MCF 10A (cell line): ENCODE measurements around the gene ETNPPL. TPM values are rescaled to one million over a fixed set of nuclear protein-coding genes. Genes with fewer than 3 reads are reported as not detected.

Experiments
- BruUV-seq: library from RNA; stranded (reverse); fragments of 400-500 nt; replicated peaks from 2 replicates; lab custom pipeline; 2021; lab: Mats Ljungman, UMichigan
- CTCF ChIA-PET: fragments of 300-600 bp; sonication (Branson Sonifier 250); formaldehyde crosslinking; extraction: SDS; loops from one replicate; lab custom pipeline; 2021; ENCODE audit warnings: antibody characterized with exemption, inconsistent platforms; lab: Yijun Ruan, JAX
- POLR2A ChIA-PET: fragments of 300-600, 350-650 bp; sonication (Branson Sonifier 250); formaldehyde crosslinking; extraction: SDS; loops from one replicate; lab custom pipeline; 2020; ENCODE audit warnings: antibody characterized with exemption, inconsistent platforms; lab: Yijun Ruan, JAX
- DNase-seq: peaks from one replicate; pipeline ENCODE4 v3.0.0-alpha.2; 2018; ENCODE audit not compliant: unreplicated experiment
- H3K27ac Mint-ChIP-seq: one replicate; pipeline ENCODE4 v1.8.0; 2022; ENCODE audit warnings: mild to moderate bottlenecking, low read depth, mixed read lengths; ENCODE audit not compliant: unreplicated experiment
- H3K27me3 Mint-ChIP-seq: one replicate; pipeline ENCODE4 v1.8.0; 2022; ENCODE audit warnings: mixed read lengths; ENCODE audit not compliant: insufficient read depth, unreplicated experiment
- H3K36me3 Mint-ChIP-seq: one replicate; pipeline ENCODE4 v1.8.0; 2022; ENCODE audit warnings: mild to moderate bottlenecking, moderate library complexity, mixed read lengths; ENCODE audit not compliant: insufficient read depth, unreplicated experiment
- H3K4me1 Mint-ChIP-seq: one replicate; pipeline ENCODE4 v1.8.0; 2022; ENCODE audit warnings: mixed read lengths; ENCODE audit not compliant: insufficient read depth, unreplicated experiment
- H3K4me3 Mint-ChIP-seq: one replicate; pipeline ENCODE4 v1.8.0; 2022; ENCODE audit warnings: mild to moderate bottlenecking, moderate library complexity, mixed read lengths; ENCODE audit not compliant: unreplicated experiment
- H3K9me3 Mint-ChIP-seq: one replicate; pipeline ENCODE4 v1.8.0; 2022; ENCODE audit warnings: mixed read lengths; ENCODE audit not compliant: unreplicated experiment
- intact Hi-C: fragments of 100-400 bp; cut with micrococcal nuclease; formaldehyde crosslinking; loops from 2 replicates; pipeline ENCODE4 v1.14.1; 2022
- total RNA-seq: library from RNA; stranded (reverse); gene quantifications from 2 replicates; pipeline ENCODE4 v1.2.3, GENCODE V29; 2022
- TF ChIP-seq, protein P1 (sequence below): fragments of 200-600 bp; IDR thresholded peaks from one replicate; pipeline ENCODE4 v1.8.0; 2022; ENCODE audit warnings: antibody characterized with exemption, mild to moderate bottlenecking; ENCODE audit not compliant: unreplicated experiment

Gene ETNPPL
- total RNA-seq, 1 experiment from 2014 or later: not detected

DNA sequence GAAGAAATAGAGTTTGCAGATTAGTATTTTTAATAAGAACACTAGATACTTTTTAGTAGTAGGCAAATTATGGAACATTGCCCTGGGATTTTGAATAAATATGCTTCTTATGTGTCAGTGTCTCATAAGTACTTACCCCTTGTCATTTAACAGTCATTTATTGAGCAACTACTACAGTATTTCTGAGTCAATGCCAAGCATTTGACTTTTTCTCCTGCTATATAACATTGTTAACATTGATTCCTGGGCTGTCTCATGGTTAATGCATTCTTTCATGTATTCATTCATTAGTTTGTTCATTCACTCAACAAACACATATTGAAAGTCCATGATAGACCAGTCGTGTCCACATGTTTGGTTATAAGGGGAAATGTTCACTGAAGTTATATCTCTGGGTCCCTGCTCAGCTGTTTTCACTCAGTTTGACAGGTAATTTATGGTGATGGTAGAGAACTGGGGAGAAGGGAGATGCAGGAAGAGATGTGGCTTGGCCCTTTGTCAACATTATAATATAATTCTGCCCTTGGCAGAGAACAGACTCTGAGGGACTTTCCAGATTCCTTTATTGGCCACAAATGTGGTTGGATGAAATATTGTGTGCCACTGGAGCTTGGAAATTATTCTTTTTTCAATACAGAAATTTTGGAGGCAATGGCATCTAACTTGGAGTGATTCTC is 62.6 kb downstream of the ETNPPL start:
- no TSS peak for BruUV-seq
- POLR2A ChIA-PET: no interaction called here
- Mint-ChIP-seq H3K27ac (no peak overlapping the region), H3K9me3 (no peaks in the 10 kb centered on the region), H3K27me3 (no peaks in the 10 kb centered on the region), H3K36me3 (no peaks in the 10 kb centered on the region), H3K4me3 (no peak overlapping the region), H3K4me1 (no peaks in the 10 kb centered on the region)
- CTCF ChIA-PET: interaction anchor here (0.6 to 1.1 kb wide), 2 partner anchors 506 to 704 kb away, joined by 3 to 5 read pairs; no protein-coding TSS in a partner anchor
- TF ChIP-seq, protein P1, sequence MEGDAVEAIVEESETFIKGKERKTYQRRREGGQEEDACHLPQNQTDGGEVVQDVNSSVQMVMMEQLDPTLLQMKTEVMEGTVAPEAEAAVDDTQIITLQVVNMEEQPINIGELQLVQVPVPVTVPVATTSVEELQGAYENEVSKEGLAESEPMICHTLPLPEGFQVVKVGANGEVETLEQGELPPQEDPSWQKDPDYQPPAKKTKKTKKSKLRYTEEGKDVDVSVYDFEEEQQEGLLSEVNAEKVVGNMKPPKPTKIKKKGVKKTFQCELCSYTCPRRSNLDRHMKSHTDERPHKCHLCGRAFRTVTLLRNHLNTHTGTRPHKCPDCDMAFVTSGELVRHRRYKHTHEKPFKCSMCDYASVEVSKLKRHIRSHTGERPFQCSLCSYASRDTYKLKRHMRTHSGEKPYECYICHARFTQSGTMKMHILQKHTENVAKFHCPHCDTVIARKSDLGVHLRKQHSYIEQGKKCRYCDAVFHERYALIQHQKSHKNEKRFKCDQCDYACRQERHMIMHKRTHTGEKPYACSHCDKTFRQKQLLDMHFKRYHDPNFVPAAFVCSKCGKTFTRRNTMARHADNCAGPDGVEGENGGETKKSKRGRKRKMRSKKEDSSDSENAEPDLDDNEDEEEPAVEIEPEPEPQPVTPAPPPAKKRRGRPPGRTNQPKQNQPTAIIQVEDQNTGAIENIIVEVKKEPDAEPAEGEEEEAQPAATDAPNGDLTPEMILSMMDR: no peak
- DNase-seq: peak; percentile 27
- intact Hi-C loops: no loop called here

DNA sequence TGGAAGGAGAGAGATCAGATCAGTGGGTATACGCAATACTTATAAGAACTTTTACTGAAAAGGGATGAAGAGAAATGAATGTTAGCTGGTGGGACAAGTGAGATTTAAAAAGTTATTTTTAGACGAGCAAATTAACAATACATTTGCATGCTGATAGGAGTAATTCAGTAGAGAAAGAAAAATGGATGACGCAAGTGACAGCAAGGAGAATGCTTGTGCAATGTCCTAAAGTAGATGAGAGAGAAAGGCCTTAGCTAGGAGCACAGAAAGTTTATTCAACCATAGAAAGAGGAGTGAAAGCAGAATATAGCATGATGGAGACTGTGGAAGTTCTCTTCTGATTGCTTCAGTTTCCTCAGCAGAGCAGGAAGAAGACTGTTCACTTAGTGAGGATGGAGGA is 66.7 kb downstream of the ETNPPL start:
- Mint-ChIP-seq H3K27me3 (no peaks in the 10 kb centered on the region), H3K27ac (no peak overlapping the region), H3K9me3 (no peaks in the 10 kb centered on the region), H3K36me3 (no peaks in the 10 kb centered on the region), H3K4me1 (no peaks in the 10 kb centered on the region), H3K4me3 (no peak overlapping the region)
- CTCF ChIA-PET: interaction anchor here (1.0 kb wide), 1 partner anchor 11 kb away, joined by 3 read pairs; no protein-coding TSS in a partner anchor
- POLR2A ChIA-PET: no interaction called here
- TF ChIP-seq, protein P1: no peak
- DNase-seq: no peak
- no TSS peak for BruUV-seq
- intact Hi-C loops: no loop called here

DNA sequence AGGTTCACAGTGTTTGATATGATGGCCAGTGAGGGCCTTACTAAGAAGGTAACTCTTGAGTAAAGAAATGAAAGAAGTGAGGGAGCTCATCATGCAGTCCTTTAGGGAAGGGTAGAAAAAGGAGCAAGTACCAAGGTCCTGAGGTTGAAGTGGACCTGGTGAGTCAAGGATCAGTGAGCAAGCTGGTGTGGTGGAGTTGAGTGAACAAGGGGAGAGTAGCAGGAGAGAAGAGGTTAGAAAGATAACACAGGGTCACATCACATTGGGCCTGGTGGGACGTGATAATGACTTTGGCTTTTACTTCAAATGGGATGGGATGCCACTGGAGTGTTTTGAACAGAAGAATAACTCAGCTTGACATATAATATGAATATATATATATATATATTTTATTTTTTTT is 67.8 kb downstream of the ETNPPL start:
- ChIA-PET CTCF (interaction anchor here (0.6 to 1.1 kb wide), 4 partner anchors 13 to 88 kb away, joined by 3 read pairs; no protein-coding TSS in a partner anchor), POLR2A (interaction anchor here (0.6 kb wide), 1 partner anchor 64 kb away, joined by 3 read pairs; no protein-coding TSS in a partner anchor)
- Mint-ChIP-seq H3K4me1 (peaks cover 4% of the 10 kb centered on the region), H3K27me3 (no peaks in the 10 kb centered on the region), H3K4me3 (no peak overlapping the region), H3K27ac (no peak overlapping the region), H3K9me3 (no peaks in the 10 kb centered on the region), H3K36me3 (no peaks in the 10 kb centered on the region)
- intact Hi-C loops: no loop called here
- BruUV-seq: no TSS peak
- TF ChIP-seq, protein P1: no peak
- no peak for DNase-seq

DNA sequence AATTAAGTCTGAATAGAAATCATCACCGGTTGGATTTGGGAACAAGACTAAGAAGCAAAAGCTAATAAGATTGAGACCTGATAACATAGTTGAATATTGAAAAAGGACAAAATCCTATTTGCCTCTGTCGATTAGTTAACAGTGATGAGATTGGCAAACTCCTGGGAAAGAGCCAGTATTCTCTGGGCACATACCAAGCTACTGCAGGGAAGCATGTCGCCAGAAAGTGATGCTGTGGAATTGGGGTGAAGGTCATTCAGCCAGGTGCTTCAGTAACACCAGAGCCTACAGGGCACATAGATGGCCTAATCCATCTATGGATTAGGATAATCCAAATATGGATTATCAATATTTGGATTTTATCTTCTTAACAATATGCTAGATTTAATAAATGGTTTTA is 68.4 kb downstream of the ETNPPL start:
- H3K27ac Mint-ChIP-seq: no peak overlapping the region
- H3K4me3 Mint-ChIP-seq: no peak overlapping the region
- TF ChIP-seq, protein P1: no peak
- ChIA-PET POLR2A (interaction anchor here (0.6 kb wide), 1 partner anchor 65 kb away, joined by 3 read pairs; no protein-coding TSS in a partner anchor), CTCF (interaction anchor here (0.6 to 1.4 kb wide), 6 partner anchors 10 to 712 kb away, joined by 3 to 5 read pairs (median 3); no protein-coding TSS in a partner anchor)
- no TSS peak for BruUV-seq
- peaks cover 4% of the 10 kb centered on the region for H3K4me1 Mint-ChIP-seq
- no peaks in the 10 kb centered on the region for H3K9me3 Mint-ChIP-seq
- no peaks in the 10 kb centered on the region for H3K36me3 Mint-ChIP-seq
- intact Hi-C loops: no loop called here
- no peak for DNase-seq
- no peaks in the 10 kb centered on the region for H3K27me3 Mint-ChIP-seq
